ENCODE measurements around the gene BMPR2. TPM values are rescaled to one million over a fixed set of nuclear protein-coding genes. Genes with fewer than 3 reads are reported as not detected.
"Not testable (repeated sequence)": the region's sequence is repeated elsewhere in the genome, so short reads cannot be mapped to it uniquely, and the experiment has no call there.

BMPR2 gene
- 10 to 100 TPM; 48.6 to 66.1 (median 56.4) TPM for polyA plus RNA-seq (ENCODE audit: insufficient read length in 4 of 4)

GRCh38 chr2:202375609-202376408, at the start of gene BMPR2:
Gene BMPR2 (plus strand): TSS chr2:202376327. CDS start chr2:202377475, 1,148 bp downstream.
- peak in 3 of 4 donors; percentile 78 to 81 (median 81) for DNase-seq (ENCODE audit: low read depth in 4 of 4, low spot score in 2 of 4)

DNA sequence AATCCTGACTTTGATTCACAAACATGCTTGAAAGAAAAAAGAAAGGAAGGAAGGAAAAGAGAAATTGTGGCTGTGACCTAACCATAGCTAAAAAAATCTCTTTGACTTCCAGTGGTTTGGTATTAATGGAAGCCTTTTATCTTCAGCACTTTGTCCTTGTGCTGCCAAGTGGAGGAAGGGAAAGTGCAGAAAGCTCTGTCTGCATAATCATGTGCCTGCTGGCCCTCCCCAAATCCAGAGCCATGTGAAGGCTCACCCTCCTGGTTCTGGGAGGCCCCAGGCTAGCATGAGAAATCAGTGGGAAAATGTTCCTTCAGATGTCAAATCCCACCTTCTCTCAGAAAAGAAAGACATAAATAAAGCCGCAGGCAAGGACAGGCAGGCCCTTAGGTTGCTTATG, 48.3 kb upstream of the BMPR2 start:
- DNase-seq (ENCODE audit: low read depth in 4 of 4, low spot score in 2 of 4), result no peak

DNA sequence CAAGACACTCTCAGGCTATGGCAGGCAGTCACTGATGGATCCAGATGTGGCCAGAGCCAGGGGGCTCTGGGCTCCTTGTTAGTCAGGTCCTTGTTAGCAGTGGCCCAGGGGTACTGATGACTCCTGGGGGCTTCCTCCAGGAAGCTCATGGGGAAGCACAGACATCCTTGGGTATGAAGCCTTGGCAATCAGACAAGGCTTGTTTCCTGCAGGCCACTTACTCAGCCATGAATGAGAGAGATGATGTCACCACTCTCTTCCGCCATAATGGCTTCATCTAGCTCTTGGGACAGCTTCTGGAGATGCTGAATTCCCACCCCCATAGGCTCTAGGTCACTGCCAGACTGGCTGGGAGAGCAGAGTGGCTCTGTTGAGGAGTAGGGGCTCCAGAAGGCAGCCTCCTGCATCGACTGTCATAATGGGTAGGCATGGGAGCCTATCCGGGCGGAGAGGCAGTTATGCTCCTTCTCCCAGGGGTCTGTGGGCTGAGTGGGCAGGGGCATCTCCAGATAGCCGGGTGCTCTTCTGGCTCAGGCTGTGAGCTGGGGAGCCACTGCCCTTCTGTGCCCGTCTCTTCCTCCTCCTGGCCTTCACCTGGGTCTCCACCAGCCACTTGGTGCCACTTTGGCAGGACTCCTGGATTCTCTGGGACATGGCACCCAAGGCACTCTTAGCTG, 40.2 kb upstream of the BMPR2 start:
- no peak for DNase-seq (ENCODE audit: low read depth in 4 of 4, low spot score in 2 of 4)

GRCh38 chr2:202337151-202337550, 39.0 kb upstream of the BMPR2 start:
- DNase-seq (ENCODE audit: low read depth in 4 of 4, low spot score in 2 of 4), result no peak

DNA sequence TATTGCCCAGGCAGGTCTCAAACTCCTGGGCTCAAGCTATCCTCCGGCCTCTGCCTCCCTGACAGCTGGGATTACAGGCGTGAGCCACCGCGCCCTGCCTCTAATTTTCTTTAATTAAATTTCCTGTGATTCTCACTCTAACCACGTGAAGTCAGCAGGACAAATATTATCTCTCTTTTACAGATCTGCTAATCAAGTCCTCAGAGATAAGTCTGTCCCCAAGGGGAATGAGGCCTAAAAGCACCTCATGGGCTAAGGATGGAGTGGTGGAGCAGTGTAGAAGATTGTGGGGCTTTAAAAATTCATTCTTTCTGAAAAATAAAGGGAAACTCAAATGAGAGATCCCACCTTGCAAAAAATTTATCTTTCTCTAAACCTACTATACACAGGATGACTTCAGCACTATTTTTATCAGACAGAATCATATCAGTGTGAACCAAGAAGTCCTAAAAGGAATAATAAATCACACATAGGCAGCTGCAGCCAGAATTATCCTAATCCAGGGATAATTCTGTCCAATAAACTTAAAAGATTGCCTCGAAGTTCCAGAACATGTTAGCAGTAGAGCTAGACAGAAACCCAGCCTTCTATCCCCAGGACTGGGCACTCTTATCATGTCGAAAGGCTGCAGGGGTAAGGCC, 38.3 kb upstream of the BMPR2 start:
- DNase-seq (ENCODE audit: low read depth in 4 of 4, low spot score in 2 of 4), result no peak

- no peak for DNase-seq (ENCODE audit: low read depth in 4 of 4, low spot score in 2 of 4)
Measured at GRCh38 chr2:202339071-202339870, 36.9 kb upstream of the BMPR2 start.

- DNase-seq (ENCODE audit: low read depth in 4 of 4, low spot score in 2 of 4), result no peak
Measured at GRCh38 chr2:202344178-202344577, 31.9 kb upstream of the BMPR2 start.

DNA sequence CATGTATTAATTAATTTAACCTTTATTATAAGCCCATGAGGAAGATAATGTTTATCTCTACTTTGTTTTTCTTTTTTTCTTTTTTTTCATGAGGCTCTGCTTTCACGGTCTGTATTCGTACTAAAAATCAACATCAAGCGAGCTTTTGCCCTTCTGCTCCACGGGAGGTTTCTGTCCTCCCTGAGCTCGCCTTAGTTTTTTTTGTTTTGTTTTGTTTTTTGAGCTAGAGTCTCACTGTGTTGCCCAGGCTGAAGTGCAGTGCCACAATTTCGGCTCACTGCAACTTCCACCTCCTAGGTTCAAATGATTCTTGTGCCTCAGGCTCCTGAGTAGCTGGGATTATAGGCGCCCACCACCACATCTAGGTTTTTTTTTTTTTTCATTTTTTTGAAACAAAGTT, 29.9 kb upstream of the BMPR2 start:
- DNase-seq (ENCODE audit: low read depth in 4 of 4, low spot score in 2 of 4), result no peak

DNA sequence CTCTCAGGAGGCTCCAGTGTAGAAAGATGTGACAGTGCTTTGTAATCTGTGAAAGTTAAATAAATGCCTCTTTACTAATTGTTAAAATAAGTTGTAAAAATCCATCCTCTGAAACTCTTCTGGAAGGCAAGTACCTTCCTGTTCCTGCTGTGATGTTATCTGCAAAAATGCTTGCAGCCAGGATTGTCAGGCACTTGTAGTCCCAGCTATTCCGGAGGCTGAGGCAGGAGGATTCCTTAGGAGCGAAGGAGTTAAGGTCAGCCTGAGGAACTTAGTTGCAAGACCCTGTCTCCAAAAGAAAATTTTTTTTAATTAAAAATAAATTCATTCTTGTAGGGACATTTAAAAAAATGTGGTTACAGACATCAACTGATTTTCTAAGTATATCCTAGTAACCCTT, 22.7 kb upstream of the BMPR2 start:
- no peak for DNase-seq (ENCODE audit: low read depth in 4 of 4, low spot score in 2 of 4)

- no peak for DNase-seq (ENCODE audit: low read depth in 4 of 4, low spot score in 2 of 4)
Measured at GRCh38 chr2:202355993-202356505, 20.1 kb upstream of the BMPR2 start.

DNA sequence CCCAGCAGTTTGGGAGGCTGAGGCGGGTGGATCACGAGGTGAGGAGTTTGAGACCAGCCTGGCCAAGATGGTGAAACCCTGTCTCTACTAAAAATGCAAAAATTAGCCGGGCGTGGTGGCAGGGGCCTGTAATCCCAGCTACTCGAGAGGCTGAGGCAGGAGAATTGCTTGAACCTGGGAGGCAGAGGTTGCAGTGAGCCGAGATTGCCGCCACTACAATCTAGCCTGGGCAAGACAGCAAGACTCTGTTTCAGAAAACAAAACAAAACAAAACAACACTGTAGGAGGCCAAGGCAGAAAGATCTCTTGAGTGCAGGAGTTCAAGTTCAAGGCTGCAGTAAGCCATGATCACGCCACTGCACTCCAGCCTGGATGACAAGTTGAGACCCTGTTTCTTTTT, 17.2 kb upstream of the BMPR2 start:
- DNase-seq (ENCODE audit: low read depth in 4 of 4, low spot score in 2 of 4), result not testable (repeated sequence)

- no peak for DNase-seq (ENCODE audit: low read depth in 4 of 4, low spot score in 2 of 4)
Measured at GRCh38 chr2:202360646-202361045, 15.5 kb upstream of the BMPR2 start.

GRCh38 chr2:202361108-202361507, 15.0 kb upstream of the BMPR2 start:
- DNase-seq (ENCODE audit: low read depth in 4 of 4, low spot score in 2 of 4), result peak in 1 of 4 donors; percentile 39

DNA sequence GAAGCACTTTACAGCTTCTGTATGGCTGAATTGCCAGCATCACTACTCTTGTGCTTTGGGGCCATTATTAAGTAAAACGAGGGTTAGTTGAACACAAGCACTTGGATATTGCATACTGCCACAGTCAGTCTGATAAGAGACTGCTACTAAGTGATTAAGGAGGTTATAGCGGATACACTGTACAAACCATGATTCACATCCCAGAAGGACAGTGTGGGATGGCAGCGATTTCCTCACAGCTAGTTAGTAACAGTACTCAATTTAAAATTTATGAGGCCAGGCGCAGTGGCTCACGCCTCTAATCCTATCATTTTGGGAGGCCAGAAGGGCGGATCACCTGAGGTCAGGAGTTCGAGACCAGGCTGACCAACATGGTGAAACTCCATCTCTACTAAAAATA, 2.6 kb upstream of the BMPR2 start:
- no peak for DNase-seq (ENCODE audit: low read depth in 4 of 4, low spot score in 2 of 4)

DNA sequence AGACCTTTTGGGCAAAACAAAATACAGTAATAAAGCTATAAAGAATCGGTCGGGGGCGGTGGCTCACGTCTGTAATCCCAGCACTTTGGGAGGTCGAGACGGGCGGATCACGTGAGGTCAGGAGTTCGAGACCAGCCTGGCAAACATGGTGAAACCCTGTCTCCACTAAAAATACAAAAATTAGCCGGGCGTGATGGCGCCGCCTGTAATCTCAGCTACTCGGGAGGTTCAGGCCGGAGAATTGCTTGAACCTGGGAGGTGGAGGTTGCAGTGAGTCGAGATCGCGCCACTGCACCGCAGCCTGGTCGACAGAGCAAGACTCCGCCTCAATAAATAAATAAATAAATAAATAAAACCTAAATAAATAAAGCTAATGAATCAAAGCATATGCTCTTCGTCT, 1.7 kb upstream of the BMPR2 start:
- not testable (repeated sequence) for DNase-seq (ENCODE audit: low read depth in 4 of 4, low spot score in 2 of 4)

GRCh38 chr2:202375033-202375608, 1.0 kb upstream of the BMPR2 start:
- peak; percentile 67 to 87 (median 74) for DNase-seq (ENCODE audit: low read depth in 4 of 4, low spot score in 2 of 4)

- peak in 3 of 4 donors; percentile 27 to 58 (median 37) for DNase-seq (ENCODE audit: low read depth in 4 of 4, low spot score in 2 of 4)
Measured at GRCh38 chr2:202376460-202377206, 506 bp downstream of the BMPR2 start.

GRCh38 chr2:202377207-202377761, 1.2 kb downstream of the BMPR2 start:
- DNase-seq (ENCODE audit: low read depth in 4 of 4, low spot score in 2 of 4), result peak in 1 of 4 donors; percentile 29

- DNase-seq (ENCODE audit: low read depth in 4 of 4, low spot score in 2 of 4), result no peak
Measured at GRCh38 chr2:202378001-202378400, 1.9 kb downstream of the BMPR2 start.
